NB4 (cell line): ENCODE measurements around the gene EML4.
A peak's percentile ranks its signal among the peaks of the same experiment; 100 is the strongest.

Source experiments
- DNase-seq: peaks from one replicate; pipeline ENCODE4 v3.0.0; 2010; ENCODE audit warnings: low read depth
- H3K4me3 ChIP-seq: one replicate; pipeline ENCODE4 v1.5.1; 2011; ENCODE audit warnings: mild to moderate bottlenecking, low read depth, low read length, moderate library complexity
- MYC ChIP-seq: IDR thresholded peaks from 2 replicates; pipeline ENCODE4 v1.6.1; 2011; ENCODE audit warnings: low read depth, low read length
- POLR2A ChIP-seq: IDR thresholded peaks from 2 replicates; pipeline ENCODE4 v1.6.1; 2011; ENCODE audit warnings: mild to moderate bottlenecking; ENCODE audit not compliant: insufficient read length; ENCODE audit errors: extremely low read depth
- TF ChIP-seq, protein P1 (sequence below): IDR thresholded peaks from one replicate; pipeline ENCODE4 v1.5.1; 2012; ENCODE audit warnings: low read depth, low read length
- TF ChIP-seq, protein P2 (sequence below): IDR thresholded peaks from 2 replicates; pipeline ENCODE4 v1.6.1; 2011; ENCODE audit warnings: low read depth, low read length

Gene EML4

GRCh38 chr2:42244520-42244919, 75.4 kb downstream of the EML4 start:
- no peak overlapping the region for H3K4me3 ChIP-seq
- DNase-seq, result no peak
- TF ChIP-seq, protein P1, sequence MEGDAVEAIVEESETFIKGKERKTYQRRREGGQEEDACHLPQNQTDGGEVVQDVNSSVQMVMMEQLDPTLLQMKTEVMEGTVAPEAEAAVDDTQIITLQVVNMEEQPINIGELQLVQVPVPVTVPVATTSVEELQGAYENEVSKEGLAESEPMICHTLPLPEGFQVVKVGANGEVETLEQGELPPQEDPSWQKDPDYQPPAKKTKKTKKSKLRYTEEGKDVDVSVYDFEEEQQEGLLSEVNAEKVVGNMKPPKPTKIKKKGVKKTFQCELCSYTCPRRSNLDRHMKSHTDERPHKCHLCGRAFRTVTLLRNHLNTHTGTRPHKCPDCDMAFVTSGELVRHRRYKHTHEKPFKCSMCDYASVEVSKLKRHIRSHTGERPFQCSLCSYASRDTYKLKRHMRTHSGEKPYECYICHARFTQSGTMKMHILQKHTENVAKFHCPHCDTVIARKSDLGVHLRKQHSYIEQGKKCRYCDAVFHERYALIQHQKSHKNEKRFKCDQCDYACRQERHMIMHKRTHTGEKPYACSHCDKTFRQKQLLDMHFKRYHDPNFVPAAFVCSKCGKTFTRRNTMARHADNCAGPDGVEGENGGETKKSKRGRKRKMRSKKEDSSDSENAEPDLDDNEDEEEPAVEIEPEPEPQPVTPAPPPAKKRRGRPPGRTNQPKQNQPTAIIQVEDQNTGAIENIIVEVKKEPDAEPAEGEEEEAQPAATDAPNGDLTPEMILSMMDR, result no peak
- TF ChIP-seq, protein P2, sequence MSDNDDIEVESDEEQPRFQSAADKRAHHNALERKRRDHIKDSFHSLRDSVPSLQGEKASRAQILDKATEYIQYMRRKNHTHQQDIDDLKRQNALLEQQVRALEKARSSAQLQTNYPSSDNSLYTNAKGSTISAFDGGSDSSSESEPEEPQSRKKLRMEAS, result no peak
- TF ChIP-seq MYC (no peak), POLR2A (no peak)

GRCh38 chr2:42245396-42245795, 76.2 kb downstream of the EML4 start:
- no peak for DNase-seq
- H3K4me3 ChIP-seq, result no peak overlapping the region
- TF ChIP-seq MYC (no peak), POLR2A (no peak)
- TF ChIP-seq, protein P1, result no peak
- TF ChIP-seq, protein P2, result no peak

GRCh38 chr2:42246562-42246961, 77.4 kb downstream of the EML4 start:
- no peak for DNase-seq
- H3K4me3 ChIP-seq, result no peak overlapping the region
- TF ChIP-seq, protein P1, result no peak
- TF ChIP-seq, protein P2, result no peak
- TF ChIP-seq POLR2A, result no peak
- TF ChIP-seq MYC, result no peak

DNA sequence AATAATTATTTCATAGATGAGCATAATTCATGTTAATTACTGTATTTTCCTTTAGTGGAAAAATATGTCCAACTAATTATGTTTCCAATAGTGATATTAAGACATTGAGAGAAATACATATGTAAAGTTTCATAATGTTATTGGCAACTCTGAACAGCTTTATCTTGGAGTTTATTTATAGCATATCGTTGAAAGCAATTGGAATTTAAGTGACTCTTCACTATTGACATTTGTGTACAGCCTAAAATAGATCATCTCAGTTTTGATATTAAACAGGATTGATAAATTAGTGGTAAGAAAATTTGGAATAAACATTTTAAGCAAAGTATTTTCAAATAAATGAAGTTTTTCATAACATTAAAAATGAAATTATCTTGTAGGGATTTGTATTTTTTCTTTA, 79.7 kb downstream of the EML4 start:
- no peak for TF ChIP-seq MYC
- TF ChIP-seq, protein P1, result no peak
- TF ChIP-seq, protein P2, result no peak
- TF ChIP-seq POLR2A, result no peak
- no peak overlapping the region for H3K4me3 ChIP-seq
- no peak for DNase-seq

GRCh38 chr2:42249284-42249683, 80.1 kb downstream of the EML4 start:
- no peak for TF ChIP-seq MYC
- TF ChIP-seq, protein P1, result no peak
- peak; percentile 29 for DNase-seq
- no peak overlapping the region for H3K4me3 ChIP-seq

DNA sequence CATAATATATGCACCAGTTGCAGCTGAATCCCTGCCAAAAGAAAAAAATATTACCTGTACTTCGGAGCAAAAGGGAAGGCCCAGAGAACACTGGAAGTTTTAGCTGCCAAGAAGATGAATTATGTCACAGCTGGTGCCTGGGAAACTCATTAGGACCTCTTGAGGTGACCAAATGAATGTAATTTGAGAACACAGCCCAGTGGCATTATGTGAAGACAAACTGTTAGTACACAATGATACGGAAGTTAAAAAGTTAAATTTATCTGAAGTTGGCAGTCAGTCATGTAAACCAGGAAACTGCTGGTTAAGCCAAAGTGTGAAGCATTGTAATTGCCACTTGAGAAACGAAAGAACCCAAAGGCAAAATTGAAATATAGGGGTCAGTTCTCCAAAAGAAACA, 80.7 kb downstream of the EML4 start:
- TF ChIP-seq, protein P2, result no peak
- TF ChIP-seq MYC (no peak), POLR2A (no peak)
- TF ChIP-seq, protein P1, result no peak
- DNase-seq, result no peak
- no peak overlapping the region for H3K4me3 ChIP-seq
